Stimulated activated effector memory CD8-positive, alpha-beta T cell treated with anti-CD3 and anti-CD28 coated beads, Interleukin-12 subunit alpha, Interleukin-12 subunit beta, amount 100 ng/mL, for 72 hours (primary cell): ENCODE results near the gene ADGRG3.

Experiments
- ATAC-seq: fragments of 150-1000 bp; cut with Tn5 transposase; 2 replicates; pipeline ENCODE4 v1.10.0; 2021
- DNase-seq, 2 donors: peaks; one replicate each; pipeline ENCODE4 v3.0.0; 2021 to 2022; ENCODE audit warnings: low spot score in 2 of 2
- H3K27ac Mint-ChIP-seq: one replicate; pipeline ENCODE4 v1.8.0; 2022; ENCODE audit warnings: mild to moderate bottlenecking, mixed read lengths
- H3K36me3 Mint-ChIP-seq: one replicate; pipeline ENCODE4 v1.8.0; 2022; ENCODE audit warnings: mild to moderate bottlenecking, mixed read lengths
- H3K4me1 Mint-ChIP-seq: one replicate; pipeline ENCODE4 v1.8.0; 2022; ENCODE audit warnings: mixed read lengths
- H3K4me3 Mint-ChIP-seq: one replicate; pipeline ENCODE4 v1.8.0; 2022; ENCODE audit warnings: mild to moderate bottlenecking, mixed read lengths
- H3K9me3 Mint-ChIP-seq: one replicate; pipeline ENCODE4 v1.8.0; 2022; ENCODE audit warnings: mixed read lengths

ADGRG3 gene

GRCh38 chr16:57730771-57731730 lies 62.9 kb downstream of the ADGRG3 start:
- DNase-seq (no peak), ATAC-seq (no peak)
- Mint-ChIP-seq H3K27ac (peak overlapping the region; percentile 72), H3K9me3 (peaks cover 6% of the 10 kb centered on the region), H3K4me3 (no peak overlapping the region), H3K4me1 (peaks cover 28% of the 10 kb centered on the region), H3K36me3 (peaks cover 24% of the 10 kb centered on the region)

- Mint-ChIP-seq H3K4me3 (no peak overlapping the region), H3K9me3 (peaks cover 6% of the 10 kb centered on the region), H3K27ac (peak overlapping the region; percentile 72), H3K36me3 (peaks cover 31% of the 10 kb centered on the region), H3K4me1 (peaks cover 38% of the 10 kb centered on the region)
- ATAC-seq = no peak
- DNase-seq = no peak
These were observed 63.9 kb downstream of the ADGRG3 start for GRCh38 chr16:57732037-57732436.

GRCh38 chr16:57732714-57733113 lies 64.6 kb downstream of the ADGRG3 start:
- no peak for ATAC-seq
- H3K27ac Mint-ChIP-seq = no peak overlapping the region

GRCh38 chr16:57734308-57734924 lies 66.3 kb downstream of the ADGRG3 start:
- peak overlapping the region; percentile 92 for H3K4me3 Mint-ChIP-seq
- ATAC-seq (no peak), DNase-seq (peak in 1 of 2 donors; percentile 19)
- H3K36me3 Mint-ChIP-seq = peaks cover 23% of the 10 kb centered on the region
- H3K9me3 Mint-ChIP-seq = peaks cover 6% of the 10 kb centered on the region
- H3K27ac Mint-ChIP-seq = peak overlapping the region; percentile 93
- H3K4me1 Mint-ChIP-seq = peaks cover 40% of the 10 kb centered on the region

More at GRCh38 chr16:57732714-57733113, 64.6 kb downstream of the ADGRG3 start:
- peaks cover 44% of the 10 kb centered on the region for H3K4me1 Mint-ChIP-seq
- DNase-seq = no peak
- H3K36me3 Mint-ChIP-seq = peaks cover 31% of the 10 kb centered on the region
- H3K4me3 Mint-ChIP-seq = peak overlapping the region; percentile 38
- peaks cover 6% of the 10 kb centered on the region for H3K9me3 Mint-ChIP-seq

GRCh38 chr16:57734925-57735754 lies 67.0 kb downstream of the ADGRG3 start:
- peaks cover 21% of the 10 kb centered on the region for H3K36me3 Mint-ChIP-seq
- ATAC-seq = peak; percentile 91
- DNase-seq = peak; percentile 88 to 98
- H3K4me3 Mint-ChIP-seq = peak overlapping the region; percentile 92
- H3K4me1 Mint-ChIP-seq = peaks cover 40% of the 10 kb centered on the region
- H3K9me3 Mint-ChIP-seq = peaks cover 6% of the 10 kb centered on the region
- H3K27ac Mint-ChIP-seq = peak overlapping the region; percentile 93

GRCh38 chr16:57735755-57736418 lies 67.8 kb downstream of the ADGRG3 start, which contains the start of gene KATNB1:
KATNB1 (plus strand) TSS chr16:57735770; CDS start chr16:57737244, 1,474 bp downstream.
- peak; percentile 49 for ATAC-seq
- peaks cover 40% of the 10 kb centered on the region for H3K4me1 Mint-ChIP-seq
- peak within 1 kb of the TSS; percentile 93 for H3K27ac Mint-ChIP-seq
- peaks cover 18% of the 10 kb centered on the region for H3K36me3 Mint-ChIP-seq
- peak within 1 kb of the TSS; percentile 92 for H3K4me3 Mint-ChIP-seq
- no peak for DNase-seq
- peaks cover 6% of the 10 kb centered on the region for H3K9me3 Mint-ChIP-seq

- ATAC-seq (no peak), DNase-seq (peak in 1 of 2 donors; percentile 62)
- Mint-ChIP-seq H3K4me1 (peaks cover 40% of the 10 kb centered on the region), H3K36me3 (peaks cover 26% of the 10 kb centered on the region), H3K4me3 (peak overlapping the region; percentile 92), H3K9me3 (peaks cover 6% of the 10 kb centered on the region), H3K27ac (peak overlapping the region; percentile 93)
These were observed 68.6 kb downstream of the ADGRG3 start for GRCh38 chr16:57736419-57737351.

GRCh38 chr16:57738844-57739243 lies 70.7 kb downstream of the ADGRG3 start:
- peaks cover 40% of the 10 kb centered on the region for H3K4me1 Mint-ChIP-seq
- H3K36me3 Mint-ChIP-seq = peaks cover 40% of the 10 kb centered on the region
- H3K4me3 Mint-ChIP-seq = no peak overlapping the region
- H3K9me3 Mint-ChIP-seq = no peaks in the 10 kb centered on the region
- H3K27ac Mint-ChIP-seq = no peak overlapping the region
- ATAC-seq (no peak), DNase-seq (no peak)
